Common myeloid progenitor, CD34-positive (primary cell): ENCODE results near the gene MEGF6.

Experiments used
- CTCF ChIA-PET: fragments of 350-600 bp; sonication (Branson Sonifier 250); formaldehyde crosslinking; loops from one replicate; lab custom pipeline; 2021; ENCODE audit warnings: antibody characterized with exemption; lab: Charles Lee
- POLR2A ChIA-PET: fragments of 350-600 bp; sonication (Branson Sonifier 250); formaldehyde crosslinking; loops from one replicate; lab custom pipeline; 2021; ENCODE audit warnings: antibody characterized with exemption; lab: Charles Lee
- DNase-seq, 3 donors: peaks; one replicate each; pipeline versions ENCODE4 v3.0.0 to v3.0.0-alpha.2; 2013
- H3K27ac ChIP-seq, 2 experiments: 1 replicate in 1 of 2; 2 replicates in 1 of 2; pipeline ENCODE4 v1.7.0; 2013; ENCODE audit warnings: inconsistent platforms in 2 of 2, low read length in 2 of 2, mild to moderate bottlenecking in 2 of 2, low read depth in 1 of 2, moderate library complexity in 1 of 2; ENCODE audit not compliant: severe bottlenecking in 2 of 2, insufficient read depth in 1 of 2, poor library complexity in 1 of 2
- H3K27me3 ChIP-seq, 5 experiments: replicated peaks in 2 of 5; 1 replicate in 3 of 5; 2 replicates in 2 of 5; pipeline versions ENCODE4 v1.6.1 to v1.7.0; 2013; ENCODE audit warnings: low read length in 4 of 5, mild to moderate bottlenecking in 2 of 5, moderate library complexity in 2 of 5, inconsistent platforms in 1 of 5; ENCODE audit not compliant: insufficient read depth in 5 of 5, control insufficient read depth in 4 of 5
- H3K36me3 ChIP-seq, 4 experiments: 1 replicate in 2 of 4; 2 replicates in 2 of 4; pipeline versions ENCODE4 v1.6.1 to v1.7.0; 2013; ENCODE audit warnings: low read length in 3 of 4, control low read depth in 1 of 4, mild to moderate bottlenecking in 1 of 4; ENCODE audit not compliant: control insufficient read depth in 4 of 4, insufficient read depth in 4 of 4
- H3K4me1 ChIP-seq, 4 experiments: 1 replicate in 3 of 4; 2 replicates in 1 of 4; pipeline versions ENCODE4 v1.6.1 to v1.7.1; 2013; ENCODE audit warnings: low read length in 3 of 4, mild to moderate bottlenecking in 3 of 4, control low read depth in 1 of 4, inconsistent platforms in 1 of 4, moderate library complexity in 1 of 4; ENCODE audit not compliant: control insufficient read depth in 4 of 4, insufficient read depth in 4 of 4; ENCODE audit errors: control extremely low read depth in 1 of 4
- H3K4me3 ChIP-seq, 7 experiments: 1 replicate in 4 of 7; 2 replicates in 3 of 7; pipeline versions ENCODE4 v1.5.1 to v1.7.0; 2013; ENCODE audit warnings: mild to moderate bottlenecking in 7 of 7, low read length in 6 of 7, moderate library complexity in 6 of 7, inconsistent platforms in 2 of 7, low read depth in 2 of 7, control low read depth in 1 of 7; ENCODE audit not compliant: insufficient read depth in 4 of 7, control insufficient read depth in 1 of 7; ENCODE audit errors: extremely low read depth in 1 of 7
- H3K9me3 ChIP-seq, 5 experiments: 1 replicate in 4 of 5; 2 replicates in 1 of 5; pipeline versions ENCODE4 v1.6.1 to v1.7.1; 2013; ENCODE audit warnings: low read length in 4 of 5, mild to moderate bottlenecking in 2 of 5, inconsistent platforms in 1 of 5, low read depth in 1 of 5, moderate library complexity in 1 of 5; ENCODE audit not compliant: control insufficient read depth in 4 of 5, insufficient read depth in 2 of 5; ENCODE audit errors: control extremely low read depth in 1 of 5
- WGBS: methylation state at CpG from one replicate; pipeline ENCODE4 v1.1.5; 2013; ENCODE audit not compliant: insufficient coverage; 5-methylcytosine and 5-hydroxymethylcytosine counted together

The MEGF6 gene

DNA sequence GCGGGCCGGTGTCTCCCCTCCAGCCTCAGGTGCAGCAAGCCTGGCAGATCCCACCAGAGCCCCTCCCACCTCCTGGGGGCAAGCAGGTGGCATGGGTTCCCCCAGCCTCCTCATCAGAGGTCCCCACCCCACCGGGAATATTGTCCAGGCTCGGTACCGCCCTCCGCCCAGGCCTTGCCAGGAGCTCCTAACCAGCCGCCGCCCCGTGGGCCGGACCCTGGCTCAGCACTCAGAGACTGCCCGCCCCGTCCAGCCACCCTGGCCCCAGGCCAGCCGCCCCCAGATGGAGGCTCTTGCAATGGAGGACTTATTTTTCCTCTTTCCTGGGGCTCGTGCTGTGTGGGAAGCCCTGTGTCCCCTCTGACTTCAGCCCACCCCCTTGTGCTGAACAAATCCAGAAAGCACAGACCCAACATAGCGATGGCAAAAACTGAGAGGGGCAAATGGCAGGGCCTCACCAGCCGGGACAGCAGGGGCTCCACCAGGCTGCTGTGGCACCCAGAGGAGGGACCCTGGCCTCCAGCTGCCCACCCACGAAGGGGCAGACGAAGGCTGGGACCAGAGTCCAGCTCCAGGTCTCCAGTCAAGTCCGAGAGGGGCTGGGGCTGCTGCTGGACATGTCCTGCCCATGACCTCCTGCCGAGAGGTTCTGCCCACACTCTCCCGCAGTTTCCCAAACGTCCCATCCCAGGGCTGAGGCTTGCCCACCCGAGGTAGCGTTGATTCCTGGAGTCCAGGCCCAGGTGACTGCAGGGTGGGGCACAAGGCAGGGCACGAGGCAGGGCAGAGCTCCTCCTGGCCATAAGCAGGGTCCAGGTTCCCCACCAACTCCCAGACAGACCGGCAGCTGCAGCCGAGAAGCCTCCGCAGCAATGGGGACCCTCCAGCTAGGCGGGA, 7.5 kb downstream of the MEGF6 start:
- 93% methylated on average over 22 of the region's 29 CpGs for WGBS
- CTCF ChIA-PET: no interaction called here

DNA sequence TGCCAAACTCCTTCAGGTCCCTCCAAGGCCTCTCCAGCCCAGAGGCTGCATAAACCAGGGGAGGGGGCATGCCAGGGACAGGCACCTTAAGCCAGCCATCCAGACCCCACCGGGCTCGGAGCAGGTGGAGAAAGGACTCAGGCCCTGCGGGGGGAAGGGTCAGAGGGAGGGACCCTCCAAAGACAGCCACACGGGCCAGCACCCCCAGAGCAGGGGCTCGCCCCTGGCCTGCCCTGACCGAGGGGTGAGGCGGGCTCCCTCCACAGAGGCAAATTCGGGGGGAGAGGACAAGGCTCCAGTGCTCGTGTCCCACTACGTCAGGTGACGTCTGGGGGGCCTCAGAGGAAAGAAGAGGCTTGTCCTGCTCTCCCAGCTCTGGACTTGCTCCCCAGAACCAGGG, 8.2 kb downstream of the MEGF6 start:
- H3K27ac ChIP-seq: no peak overlapping the region
- H3K27me3 ChIP-seq: no peaks in the 10 kb centered on the region
- POLR2A ChIA-PET: no interaction called here
- no peak for DNase-seq
- peaks cover 4 to 47% (median 17%) of the 10 kb centered on the region in 4 experiments for H3K36me3 ChIP-seq
- CTCF ChIA-PET: interaction anchor here (1.4 kb wide), 1 partner anchor 15 kb away, joined by 5 read pairs; no protein-coding TSS in a partner anchor
- peaks cover 0 to 51% (median 19%) of the 10 kb centered on the region in 4 experiments for H3K4me1 ChIP-seq
- WGBS: 98% methylated on average over 5 of the region's 11 CpGs
- H3K9me3 ChIP-seq: no peaks in the 10 kb centered on the region
- no peak overlapping the region for H3K4me3 ChIP-seq

More for the DNA sequence above, 7.5 kb downstream of the MEGF6 start:
- Histone ChIP-seq H3K4me3 (no peak overlapping the region), H3K9me3 (no peaks in the 10 kb centered on the region), H3K27me3 (no peaks in the 10 kb centered on the region), H3K4me1 (peaks cover 0 to 51% (median 19%) of the 10 kb centered on the region in 4 experiments), H3K27ac (no peak overlapping the region), H3K36me3 (peaks cover 4 to 48% (median 19%) of the 10 kb centered on the region in 4 experiments)
- POLR2A ChIA-PET: no interaction called here
- no peak for DNase-seq

DNA sequence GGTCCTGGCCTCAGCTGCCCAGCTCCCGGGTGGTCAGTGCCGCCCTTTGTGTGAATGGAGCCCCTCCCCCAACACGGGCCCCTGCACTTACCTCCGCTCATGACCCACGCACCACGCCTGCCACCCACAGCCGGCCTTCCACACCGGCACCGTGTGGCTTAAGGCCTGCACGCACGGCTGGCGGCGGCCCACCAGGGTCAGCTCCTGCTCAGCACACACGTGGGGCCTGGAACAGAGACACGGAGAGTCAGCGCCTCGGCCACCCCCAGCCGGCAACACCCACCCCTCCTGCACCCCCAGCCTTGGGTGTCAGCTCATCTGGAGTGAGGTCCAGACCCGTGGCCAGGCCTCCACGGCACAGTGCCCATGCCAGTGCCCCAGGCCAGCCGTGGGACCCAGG, 8.9 kb downstream of the MEGF6 start:
- DNase-seq: no peak
- peaks cover 4 to 44% (median 16%) of the 10 kb centered on the region in 4 experiments for H3K36me3 ChIP-seq
- H3K27ac ChIP-seq: no peak overlapping the region
- over 99% methylated on average over 21 of the region's 21 CpGs for WGBS
- ChIA-PET POLR2A (no interaction called here), CTCF (interaction anchor here (1.0 to 1.4 kb wide), 2 partner anchors 8 to 14 kb away, joined by 3 to 5 read pairs; no protein-coding TSS in a partner anchor)
- H3K27me3 ChIP-seq: no peaks in the 10 kb centered on the region
- no peak overlapping the region for H3K4me3 ChIP-seq
- H3K4me1 ChIP-seq: peaks cover 0 to 56% (median 25%) of the 10 kb centered on the region in 4 experiments
- H3K9me3 ChIP-seq: no peaks in the 10 kb centered on the region

DNA sequence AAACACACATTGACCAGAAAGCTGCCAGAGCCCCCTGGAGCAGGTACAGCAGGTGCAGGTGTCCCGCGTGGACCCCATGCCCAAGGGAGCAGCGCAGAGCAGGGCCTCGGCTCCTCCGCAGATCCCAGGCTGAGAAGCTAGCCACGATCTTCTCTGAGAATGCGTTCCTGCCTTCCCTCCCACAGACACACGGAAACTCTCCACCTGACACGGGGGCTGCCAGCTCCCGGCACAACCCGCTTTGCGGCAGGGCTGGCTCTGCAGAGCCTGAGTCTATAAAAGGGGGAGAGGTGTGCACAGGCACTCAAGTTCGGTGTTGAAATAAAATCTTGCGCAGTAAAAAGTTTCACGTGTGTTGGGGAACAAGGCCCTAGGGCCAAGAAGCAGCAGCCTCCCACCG, 9.6 kb downstream of the MEGF6 start:
- Histone ChIP-seq H3K4me3 (no peak overlapping the region), H3K9me3 (no peaks in the 10 kb centered on the region), H3K4me1 (peaks cover 0 to 62% (median 32%) of the 10 kb centered on the region in 4 experiments), H3K27ac (no peak overlapping the region), H3K27me3 (no peaks in the 10 kb centered on the region), H3K36me3 (peaks cover 4 to 38% (median 14%) of the 10 kb centered on the region in 4 experiments)
- CTCF ChIA-PET: interaction anchor here (1.0 to 1.8 kb wide), 3 partner anchors 8 to 37 kb away, joined by 3 to 5 read pairs (median 4); no protein-coding TSS in a partner anchor
- POLR2A ChIA-PET: no interaction called here
- DNase-seq: no peak
- 85% methylated on average over 16 of the region's 16 CpGs for WGBS

DNA sequence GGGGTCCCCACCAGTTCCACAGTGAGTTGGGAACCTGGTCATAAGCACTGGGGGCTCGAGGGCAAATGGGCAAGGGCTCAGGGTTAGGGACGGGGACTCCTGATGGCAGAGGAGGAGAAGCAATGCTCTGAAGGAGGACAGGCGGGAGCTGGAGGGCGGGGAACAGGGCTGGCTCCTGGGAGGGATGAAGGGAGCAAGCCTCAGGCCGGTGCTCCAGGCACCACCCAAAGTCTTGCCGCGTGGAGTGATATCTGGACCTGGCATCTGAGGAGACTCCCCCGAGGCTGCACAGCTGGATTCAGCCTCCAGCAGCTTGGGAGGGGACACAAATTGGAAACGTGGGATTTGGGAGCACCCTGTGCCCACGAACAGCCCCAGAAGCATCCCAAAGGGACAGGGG, 11.0 kb downstream of the MEGF6 start:
- no peak overlapping the region for H3K27ac ChIP-seq
- H3K36me3 ChIP-seq: peaks cover 6 to 28% (median 14%) of the 10 kb centered on the region in 4 experiments
- no peak overlapping the region for H3K4me3 ChIP-seq
- ChIA-PET POLR2A (no interaction called here), CTCF (interaction anchor here (0.8 to 1.8 kb wide), 3 partner anchors 9 to 36 kb away, joined by 3 to 4 read pairs (median 3); no protein-coding TSS in a partner anchor)
- no peak for DNase-seq
- WGBS: 95% methylated on average over 10 of the region's 10 CpGs
- no peaks in the 10 kb centered on the region for H3K27me3 ChIP-seq
- peaks cover 0 to 71% (median 34%) of the 10 kb centered on the region in 4 experiments for H3K4me1 ChIP-seq
- no peaks in the 10 kb centered on the region for H3K9me3 ChIP-seq

DNA sequence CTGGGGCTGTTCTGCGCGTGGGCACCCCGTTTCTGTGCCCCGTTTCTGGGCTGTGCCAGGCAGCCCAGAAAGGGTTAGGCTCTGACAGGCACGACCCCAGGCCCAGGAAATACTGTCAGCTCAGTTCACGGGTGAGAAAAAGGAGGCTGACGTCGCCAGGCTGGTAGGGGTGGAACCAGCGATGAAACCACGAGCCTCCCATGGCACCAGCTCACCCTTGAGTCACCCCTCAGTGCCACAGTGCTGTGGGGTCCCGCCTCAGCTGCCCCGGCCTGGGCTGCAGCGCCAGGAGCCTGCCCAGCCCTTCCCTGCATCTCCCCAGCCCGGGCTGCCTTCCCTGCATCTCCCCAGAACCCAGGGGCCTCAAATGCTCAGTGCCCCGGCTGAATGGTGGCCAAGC, 11.5 kb downstream of the MEGF6 start:
- 80% methylated on average over 14 of the region's 15 CpGs for WGBS
- Histone ChIP-seq H3K4me3 (no peak overlapping the region), H3K9me3 (no peaks in the 10 kb centered on the region), H3K36me3 (peaks cover 8 to 28% (median 17%) of the 10 kb centered on the region in 4 experiments), H3K4me1 (peaks cover 0 to 71% (median 34%) of the 10 kb centered on the region in 4 experiments), H3K27me3 (no peaks in the 10 kb centered on the region), H3K27ac (no peak overlapping the region)
- DNase-seq: peak in 1 of 3 donors; percentile 22
- CTCF ChIA-PET: interaction anchor here (0.8 to 1.8 kb wide), 3 partner anchors 9 to 35 kb away, joined by 3 to 4 read pairs (median 3); no protein-coding TSS in a partner anchor
- POLR2A ChIA-PET: no interaction called here
